T-helper 1 cell treated with Interleukin-12 subunit alpha and Interleukin-12 subunit beta and Interleukin-4 antibody, amounts not matched to agents 30 μg/mL and 1 μg/mL, for 36 hours (primary cell): Measurements from ENCODE around the gene PKNOX2.

Experiments
- H3K27ac Mint-ChIP-seq: one replicate; pipeline ENCODE4 v1.8.0; 2021; ENCODE audit warnings: mild to moderate bottlenecking, mixed read lengths
- H3K27me3 Mint-ChIP-seq: one replicate; pipeline ENCODE4 v1.8.0; 2021; ENCODE audit warnings: low read depth, mixed read lengths
- H3K36me3 Mint-ChIP-seq: one replicate; pipeline ENCODE4 v1.8.0; 2021; ENCODE audit warnings: low read depth, mixed read lengths
- H3K4me1 Mint-ChIP-seq: one replicate; pipeline ENCODE4 v1.8.0; 2021; ENCODE audit warnings: low read depth, mixed read lengths
- H3K4me3 Mint-ChIP-seq: one replicate; pipeline ENCODE4 v1.8.0; 2021; ENCODE audit warnings: mild to moderate bottlenecking, moderate library complexity, mixed read lengths
- H3K9me3 Mint-ChIP-seq: one replicate; pipeline ENCODE4 v1.8.0; 2021; ENCODE audit warnings: mixed read lengths

Gene PKNOX2

GRCh38 chr11:125326126-125326525 lies 161.6 kb downstream of the PKNOX2 start:
- Mint-ChIP-seq H3K27me3 (peaks cover 32% of the 10 kb centered on the region), H3K9me3 (no peaks in the 10 kb centered on the region), H3K4me1 (no peaks in the 10 kb centered on the region), H3K36me3 (no peaks in the 10 kb centered on the region), H3K27ac (no peak overlapping the region), H3K4me3 (no peak overlapping the region)

GRCh38 chr11:125327518-125328224 lies 163.1 kb downstream of the PKNOX2 start:
- Mint-ChIP-seq H3K9me3 (no peaks in the 10 kb centered on the region), H3K27me3 (peaks cover 32% of the 10 kb centered on the region), H3K4me3 (no peak overlapping the region), H3K4me1 (no peaks in the 10 kb centered on the region), H3K36me3 (no peaks in the 10 kb centered on the region), H3K27ac (no peak overlapping the region)

GRCh38 chr11:125328225-125328580 lies 163.7 kb downstream of the PKNOX2 start:
- Mint-ChIP-seq H3K9me3 (no peaks in the 10 kb centered on the region), H3K27me3 (peaks cover 32% of the 10 kb centered on the region), H3K4me1 (no peaks in the 10 kb centered on the region), H3K4me3 (no peak overlapping the region), H3K36me3 (no peaks in the 10 kb centered on the region), H3K27ac (no peak overlapping the region)

GRCh38 chr11:125329786-125330185 lies 165.2 kb downstream of the PKNOX2 start:
- H3K27me3 Mint-ChIP-seq, result peaks cover 24% of the 10 kb centered on the region

GRCh38 chr11:125330462-125331325 lies 166.1 kb downstream of the PKNOX2 start:
- Mint-ChIP-seq H3K4me1 (no peaks in the 10 kb centered on the region), H3K27me3 (peaks cover 24% of the 10 kb centered on the region), H3K4me3 (no peak overlapping the region), H3K36me3 (no peaks in the 10 kb centered on the region), H3K9me3 (no peaks in the 10 kb centered on the region), H3K27ac (no peak overlapping the region)

More at GRCh38 chr11:125329786-125330185, 165.2 kb downstream of the PKNOX2 start:
- H3K27ac Mint-ChIP-seq, result no peak overlapping the region
- H3K4me1 Mint-ChIP-seq, result no peaks in the 10 kb centered on the region
- no peaks in the 10 kb centered on the region for H3K9me3 Mint-ChIP-seq
- H3K4me3 Mint-ChIP-seq, result no peak overlapping the region
- H3K36me3 Mint-ChIP-seq, result no peaks in the 10 kb centered on the region

GRCh38 chr11:125331357-125332035 lies 166.9 kb downstream of the PKNOX2 start:
- no peaks in the 10 kb centered on the region for H3K4me1 Mint-ChIP-seq
- no peaks in the 10 kb centered on the region for H3K9me3 Mint-ChIP-seq
- H3K36me3 Mint-ChIP-seq, result no peaks in the 10 kb centered on the region
- H3K27me3 Mint-ChIP-seq, result peaks cover 19% of the 10 kb centered on the region
- H3K27ac Mint-ChIP-seq, result no peak overlapping the region
- H3K4me3 Mint-ChIP-seq, result no peak overlapping the region

GRCh38 chr11:125332821-125333220 lies 168.3 kb downstream of the PKNOX2 start:
- Mint-ChIP-seq H3K36me3 (no peaks in the 10 kb centered on the region), H3K4me1 (no peaks in the 10 kb centered on the region), H3K27ac (no peak overlapping the region), H3K27me3 (peaks cover 16% of the 10 kb centered on the region), H3K4me3 (no peak overlapping the region), H3K9me3 (no peaks in the 10 kb centered on the region)

GRCh38 chr11:125333354-125334073 lies 169.0 kb downstream of the PKNOX2 start:
- no peaks in the 10 kb centered on the region for H3K9me3 Mint-ChIP-seq
- H3K27me3 Mint-ChIP-seq, result peaks cover 13% of the 10 kb centered on the region
- no peak overlapping the region for H3K27ac Mint-ChIP-seq
- no peaks in the 10 kb centered on the region for H3K4me1 Mint-ChIP-seq
- H3K36me3 Mint-ChIP-seq, result no peaks in the 10 kb centered on the region
- H3K4me3 Mint-ChIP-seq, result no peak overlapping the region

GRCh38 chr11:125335106-125335505 lies 170.6 kb downstream of the PKNOX2 start:
- Mint-ChIP-seq H3K27ac (no peak overlapping the region), H3K36me3 (no peaks in the 10 kb centered on the region), H3K4me1 (no peaks in the 10 kb centered on the region), H3K27me3 (peaks cover 8% of the 10 kb centered on the region), H3K9me3 (no peaks in the 10 kb centered on the region), H3K4me3 (no peak overlapping the region)

- peaks cover 4% of the 10 kb centered on the region for H3K27me3 Mint-ChIP-seq
- H3K9me3 Mint-ChIP-seq, result no peaks in the 10 kb centered on the region
- no peak overlapping the region for H3K4me3 Mint-ChIP-seq
- no peaks in the 10 kb centered on the region for H3K36me3 Mint-ChIP-seq
- H3K27ac Mint-ChIP-seq, result no peak overlapping the region
- H3K4me1 Mint-ChIP-seq, result no peaks in the 10 kb centered on the region
These were observed 173.6 kb downstream of the PKNOX2 start for GRCh38 chr11:125337836-125338834.

GRCh38 chr11:125338886-125339811 lies 174.6 kb downstream of the PKNOX2 start:
- H3K4me1 Mint-ChIP-seq, result no peaks in the 10 kb centered on the region
- H3K4me3 Mint-ChIP-seq, result no peak overlapping the region
- no peaks in the 10 kb centered on the region for H3K9me3 Mint-ChIP-seq
- H3K27ac Mint-ChIP-seq, result no peak overlapping the region
- H3K27me3 Mint-ChIP-seq, result peaks cover 9% of the 10 kb centered on the region
- no peaks in the 10 kb centered on the region for H3K36me3 Mint-ChIP-seq

GRCh38 chr11:125341676-125342075 lies 177.1 kb downstream of the PKNOX2 start:
- H3K4me3 Mint-ChIP-seq, result no peak overlapping the region
- no peaks in the 10 kb centered on the region for H3K4me1 Mint-ChIP-seq
- H3K36me3 Mint-ChIP-seq, result no peaks in the 10 kb centered on the region
- H3K27me3 Mint-ChIP-seq, result peaks cover 13% of the 10 kb centered on the region
- no peak overlapping the region for H3K27ac Mint-ChIP-seq
- no peaks in the 10 kb centered on the region for H3K9me3 Mint-ChIP-seq
